HL-60 (cell line): ENCODE data around the gene TUBB4B.

Experiments used
- DNase-seq, 2 experiments: peaks; one replicate each; pipeline ENCODE4 v3.0.0-alpha.2; 2010 to 2020; ENCODE audit warnings: low read depth in 1 of 2, low spot score in 1 of 2
- H3K27ac ChIP-seq: fragments of 250-450 bp; sonication (Bioruptor Pico); replicated peaks from 2 replicates; pipeline ENCODE4 v1.5.1; 2020; ENCODE audit warnings: mild to moderate bottlenecking, moderate library complexity
- H3K27me3 ChIP-seq: fragments of 250-450 bp; sonication (Bioruptor Pico); 2 replicates; pipeline ENCODE4 v1.5.1; 2021; ENCODE audit warnings: mild to moderate bottlenecking, moderate library complexity; ENCODE audit not compliant: insufficient read depth, poor library complexity, severe bottlenecking
- H3K4me3 ChIP-seq: replicated peaks from 2 replicates; pipeline ENCODE4 v1.5.1; 2011; ENCODE audit warnings: mild to moderate bottlenecking, control low read depth, low read length; ENCODE audit not compliant: insufficient read depth
- CTCF ChIP-seq: IDR thresholded peaks from one replicate; pipeline ENCODE4 v1.5.1; 2011; ENCODE audit warnings: low read length, control low read depth, inconsistent platforms; ENCODE audit not compliant: insufficient read depth
- GABPA ChIP-seq: IDR thresholded peaks from 2 replicates; pipeline ENCODE4 v1.6.1; 2012; ENCODE audit warnings: low read depth
- POLR2AphosphoS5 ChIP-seq: IDR thresholded peaks from 2 replicates; pipeline ENCODE4 v1.6.1; 2012; ENCODE audit warnings: low read depth
- REST ChIP-seq: IDR thresholded peaks from 2 replicates; pipeline ENCODE4 v1.6.1; 2012; ENCODE audit warnings: low read depth; ENCODE audit not compliant: insufficient replicate concordance
- SPI1 ChIP-seq: IDR thresholded peaks from 2 replicates; pipeline ENCODE4 v1.6.1; 2012; ENCODE audit warnings: low read depth, mild to moderate bottlenecking, borderline replicate concordance

The TUBB4B gene

GRCh38 chr9:137192859-137193258 is 48.2 kb upstream of the TUBB4B start:
- H3K27ac ChIP-seq = no peak overlapping the region
- no peak overlapping the region for H3K4me3 ChIP-seq
- TF ChIP-seq SPI1 (no peak), GABPA (no peak), POLR2AphosphoS5 (no peak), CTCF (no peak), REST (no peak)
- no peak for DNase-seq
- no peaks in the 10 kb centered on the region for H3K27me3 ChIP-seq

GRCh38 chr9:137193771-137194170 is 47.3 kb upstream of the TUBB4B start:
- H3K27me3 ChIP-seq = no peaks in the 10 kb centered on the region
- no peak overlapping the region for H3K4me3 ChIP-seq
- no peak for DNase-seq
- H3K27ac ChIP-seq = no peak overlapping the region
- no peak for TF ChIP-seq SPI1
- no peak for TF ChIP-seq GABPA
- TF ChIP-seq CTCF = no peak
- TF ChIP-seq POLR2AphosphoS5 = no peak
- no peak for TF ChIP-seq REST

GRCh38 chr9:137194388-137194787 is 46.7 kb upstream of the TUBB4B start:
- H3K27ac ChIP-seq = no peak overlapping the region
- DNase-seq = no peak

More at GRCh38 chr9:137194388-137194787, 46.7 kb upstream of the TUBB4B start:
- Histone ChIP-seq H3K27me3 (no peaks in the 10 kb centered on the region), H3K4me3 (no peak overlapping the region)
- TF ChIP-seq SPI1 = no peak
- TF ChIP-seq CTCF = no peak
- TF ChIP-seq POLR2AphosphoS5 = no peak
- TF ChIP-seq REST = no peak
- TF ChIP-seq GABPA = no peak
